DMS114 treated with DMSO at 0.1 percent for 48 hours (cell line): ENCODE results near the gene KNSTRN.

ENCODE experiments used
- DNase-seq: peaks from one replicate; lab custom pipeline; 2025; ENCODE audit not compliant: unreplicated experiment; lab: John Stamatoyannopoulos, UW

The KNSTRN gene, protein sequence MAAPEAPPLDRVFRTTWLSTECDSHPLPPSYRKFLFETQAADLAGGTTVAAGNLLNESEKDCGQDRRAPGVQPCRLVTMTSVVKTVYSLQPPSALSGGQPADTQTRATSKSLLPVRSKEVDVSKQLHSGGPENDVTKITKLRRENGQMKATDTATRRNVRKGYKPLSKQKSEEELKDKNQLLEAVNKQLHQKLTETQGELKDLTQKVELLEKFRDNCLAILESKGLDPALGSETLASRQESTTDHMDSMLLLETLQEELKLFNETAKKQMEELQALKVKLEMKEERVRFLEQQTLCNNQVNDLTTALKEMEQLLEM

GRCh38 chr15:40382580-40383456, at the start of gene KNSTRN:
Gene KNSTRN (plus strand): TSS chr15:40382721. CDS start chr15:40382836, 115 bp downstream.
- DNase-seq = peak; percentile 91

DNA sequence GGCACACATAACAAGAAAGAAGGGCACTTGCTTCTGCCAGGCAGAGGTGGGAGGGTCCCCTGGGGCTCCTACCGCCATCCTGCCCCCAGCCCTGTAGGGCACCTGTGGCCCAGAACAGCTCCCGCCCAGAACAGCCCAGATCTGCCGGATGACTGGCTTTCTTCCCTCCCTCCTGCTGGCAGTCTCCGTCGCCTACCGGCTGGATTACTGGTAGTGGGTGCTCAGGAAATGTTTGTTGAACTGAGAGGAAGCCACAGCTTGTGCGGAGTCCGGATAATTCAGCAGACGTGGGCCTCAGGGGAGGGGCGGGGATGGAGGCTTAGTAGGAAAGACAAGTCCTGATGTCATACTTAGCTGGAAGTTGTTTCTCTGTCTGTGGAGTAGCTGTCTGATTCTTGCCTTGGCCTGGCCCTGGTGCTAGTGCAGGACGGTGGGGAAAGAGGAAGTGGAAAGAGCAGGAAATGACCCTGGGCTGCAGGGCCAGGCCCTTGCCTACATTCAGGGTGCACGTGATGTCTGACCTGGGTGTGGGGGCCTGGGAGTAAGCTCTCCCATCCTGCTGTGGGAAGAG, 48.5 kb upstream of the KNSTRN start:
- DNase-seq = no peak

GRCh38 chr15:40334541-40334940, 48.0 kb upstream of the KNSTRN start:
- no peak for DNase-seq

DNA sequence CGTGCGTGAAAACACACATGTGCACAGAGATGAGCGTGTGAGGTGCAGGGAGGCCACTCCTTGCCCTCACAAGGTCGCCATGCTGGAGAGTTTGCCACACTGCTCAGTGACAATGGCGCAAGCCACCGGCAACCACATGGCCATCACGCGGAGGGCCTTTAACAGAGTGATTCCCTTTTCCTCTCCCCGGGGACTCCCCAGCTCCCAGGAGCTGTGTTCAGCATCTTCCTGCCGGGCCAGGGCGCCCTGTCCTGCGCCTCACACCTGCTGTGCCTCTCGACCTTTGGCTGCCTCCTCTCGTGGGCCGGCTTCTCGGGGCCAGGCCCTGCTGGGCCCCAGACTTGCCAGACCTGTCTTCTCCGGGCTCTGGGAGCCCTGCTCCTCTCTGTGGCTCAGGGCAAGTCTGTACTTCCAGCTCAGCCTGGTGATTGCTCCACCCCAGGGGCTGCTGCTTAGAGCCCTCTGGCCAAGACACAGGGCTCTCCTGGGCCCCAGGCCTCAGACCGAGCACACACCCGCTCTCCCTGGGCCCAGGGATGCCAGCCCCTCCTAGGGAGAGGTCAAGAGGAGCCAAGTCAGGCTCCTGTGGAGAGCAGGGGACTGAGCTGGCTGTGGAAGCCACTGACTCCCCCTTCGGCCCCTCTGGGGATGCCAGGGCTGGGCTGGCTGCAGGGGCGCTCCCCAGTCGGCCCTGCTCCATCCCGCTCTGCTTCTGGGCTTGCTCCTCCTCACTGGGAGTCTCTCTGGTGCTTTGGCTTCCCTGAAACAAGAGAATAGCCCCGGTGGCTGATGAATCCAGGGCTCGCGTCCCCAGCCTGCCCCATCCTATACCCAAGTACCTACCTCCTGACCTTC, 47.4 kb upstream of the KNSTRN start:
- no peak for DNase-seq

DNA sequence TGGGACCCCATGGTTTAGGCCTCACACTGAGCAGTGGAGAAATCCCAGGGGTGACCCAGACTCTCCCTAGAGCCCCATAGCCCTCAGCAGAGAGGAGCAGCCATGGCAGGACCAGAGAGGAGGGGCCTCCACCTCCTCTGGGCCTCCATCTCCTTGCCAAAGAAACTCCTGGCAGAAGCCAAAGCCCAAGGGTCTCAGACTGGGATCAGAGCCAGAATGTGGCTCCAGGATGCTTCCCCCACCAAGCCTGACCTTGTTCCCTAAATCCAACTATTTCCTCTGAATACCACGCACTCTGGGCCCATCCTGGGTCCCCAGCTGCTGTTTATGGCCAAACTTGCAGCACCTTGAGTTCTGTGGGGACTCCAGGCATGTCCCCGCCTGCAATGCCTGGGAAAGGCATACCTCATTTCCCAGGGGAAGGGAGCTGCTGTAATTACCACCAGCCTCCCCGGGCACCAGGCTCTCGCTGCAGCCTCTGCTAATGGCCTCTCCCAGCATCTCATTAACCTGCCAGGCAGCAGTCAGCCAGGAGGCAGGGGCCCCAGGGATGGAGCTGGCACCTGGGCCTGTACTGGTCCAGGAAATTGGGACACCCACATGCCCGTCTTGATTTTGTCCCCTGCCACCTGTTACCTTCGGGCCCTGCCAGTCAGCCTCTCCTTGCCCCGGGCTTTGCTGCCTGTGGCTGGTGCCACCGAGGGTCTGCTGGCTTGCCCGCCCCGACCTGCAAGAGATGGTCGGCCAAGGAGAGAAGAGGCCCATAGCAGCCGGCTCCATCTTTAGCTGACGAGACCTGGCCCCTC, 46.4 kb upstream of the KNSTRN start:
- DNase-seq = no peak

- DNase-seq = no peak
These were observed 45.8 kb upstream of the KNSTRN start for GRCh38 chr15:40336744-40337122.

DNA sequence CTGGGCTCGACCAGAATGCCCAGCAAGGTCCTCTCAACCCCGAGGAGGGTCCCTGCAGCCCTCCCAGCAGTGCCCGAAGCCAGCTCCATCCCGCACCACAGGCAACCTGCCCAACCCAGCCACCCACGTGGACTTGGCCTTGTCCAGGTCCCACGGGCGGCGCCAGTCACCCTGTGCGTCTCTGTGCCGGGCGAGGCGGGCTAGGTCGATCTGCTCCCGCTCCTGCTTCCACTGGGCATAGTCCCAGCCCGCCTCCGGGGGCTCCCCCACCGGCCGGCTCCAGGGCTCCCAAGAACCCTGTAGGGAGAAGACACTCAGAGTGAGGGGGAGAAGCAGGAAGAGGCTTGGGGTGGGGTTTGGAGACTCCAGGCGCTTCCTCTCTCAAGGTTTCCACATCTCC, 44.9 kb upstream of the KNSTRN start:
- DNase-seq = no peak

DNA sequence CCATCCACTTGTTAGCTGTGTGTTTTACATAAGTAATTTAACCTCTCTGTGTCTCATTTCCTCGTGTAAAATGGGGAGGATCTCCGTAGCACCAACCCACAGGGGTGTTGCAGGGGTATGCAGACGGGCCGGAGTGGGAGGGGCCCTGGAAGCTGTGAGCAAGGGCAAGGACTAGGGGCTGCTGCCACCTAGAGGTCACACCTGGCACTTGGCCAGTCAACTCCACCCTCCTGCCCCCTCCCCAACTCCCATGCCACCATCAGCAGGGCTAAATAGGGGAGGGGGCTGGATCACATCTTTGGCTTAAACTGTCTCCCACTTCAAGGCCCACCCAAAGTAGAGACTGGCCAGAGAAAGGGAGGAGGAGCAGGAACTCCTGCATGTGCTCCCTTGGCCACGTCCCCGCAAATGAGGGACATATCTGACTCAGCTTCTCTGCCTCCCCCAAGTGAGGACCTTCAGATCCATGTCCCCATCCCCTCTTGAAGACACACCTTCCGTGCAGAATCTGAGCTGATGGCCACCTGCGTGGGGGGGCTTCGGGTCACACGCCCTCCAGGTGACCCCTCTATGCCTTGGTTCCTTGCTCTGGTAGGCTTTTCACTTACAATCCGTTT, 44.4 kb upstream of the KNSTRN start:
- DNase-seq = peak; percentile 63

DNA sequence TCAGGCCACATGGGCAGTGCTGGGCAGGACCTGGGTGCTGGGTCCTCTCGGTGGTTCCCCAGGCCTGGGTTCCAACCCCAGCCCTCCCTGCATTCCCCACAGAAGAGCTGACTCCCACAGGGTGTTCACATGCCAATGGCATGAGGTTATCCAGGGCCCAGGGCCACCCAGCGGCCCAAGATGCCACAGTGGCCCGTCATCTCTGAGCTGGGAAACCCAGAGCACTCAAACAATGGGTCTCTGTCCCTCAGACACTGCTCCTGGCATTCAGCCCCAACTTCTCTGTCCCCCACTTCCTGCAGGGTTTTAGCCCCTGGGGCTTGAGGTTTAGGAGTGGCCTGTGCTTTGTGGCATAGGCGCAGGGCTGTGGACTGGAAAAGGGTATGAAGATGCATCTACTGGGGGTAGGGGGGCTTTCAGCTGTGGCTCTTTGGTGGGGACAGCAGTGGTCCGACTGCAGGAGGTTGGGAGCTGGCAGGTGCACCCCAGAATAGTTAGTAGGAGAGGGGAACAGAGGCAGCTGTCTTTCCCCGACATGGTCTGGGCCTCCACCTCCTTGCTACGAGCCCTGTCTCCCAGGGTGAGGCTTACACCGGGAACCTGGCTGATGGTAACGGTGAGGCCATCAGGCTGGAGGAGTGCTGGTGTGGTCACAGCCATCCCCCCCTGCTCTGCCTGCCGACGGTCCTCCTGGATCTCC, 43.5 kb upstream of the KNSTRN start:
- no peak for DNase-seq

- DNase-seq = no peak
These were observed 42.9 kb upstream of the KNSTRN start for GRCh38 chr15:40339621-40339945.

DNA sequence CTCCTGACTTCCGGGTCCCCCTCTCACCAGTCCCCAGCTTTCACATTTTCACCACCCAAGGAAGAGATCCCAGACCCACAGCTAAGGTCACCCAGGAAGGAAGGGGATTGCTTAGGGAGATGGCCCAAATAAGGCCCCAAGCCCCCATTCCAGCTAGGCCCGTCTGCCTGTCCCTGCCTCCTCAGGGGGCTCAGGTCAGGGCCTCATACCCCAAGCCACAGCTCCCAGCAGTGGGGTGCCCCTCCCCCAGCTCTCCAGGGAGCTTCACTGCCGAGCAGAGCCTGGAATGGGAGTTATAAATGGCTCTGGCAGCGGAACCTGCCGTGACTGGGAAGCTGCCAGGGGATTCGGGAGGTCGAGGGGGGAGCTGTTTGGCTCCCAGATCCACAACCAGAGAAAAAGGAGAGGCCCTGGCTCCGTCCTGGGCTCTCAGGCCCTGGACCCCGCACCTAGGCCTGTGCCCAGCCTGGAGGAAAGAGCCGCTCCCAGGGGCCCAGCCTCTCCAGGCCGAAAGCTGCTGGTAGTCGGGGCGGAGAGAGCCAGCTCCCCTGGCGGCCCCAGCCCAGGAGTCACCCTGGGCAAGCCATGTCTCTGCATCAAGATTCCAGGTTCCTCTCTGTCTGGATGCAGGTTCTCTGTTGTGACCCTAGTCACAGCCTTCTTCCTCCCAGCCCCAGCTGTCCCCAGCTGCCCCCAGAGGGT, 42.3 kb upstream of the KNSTRN start:
- no peak for DNase-seq

DNA sequence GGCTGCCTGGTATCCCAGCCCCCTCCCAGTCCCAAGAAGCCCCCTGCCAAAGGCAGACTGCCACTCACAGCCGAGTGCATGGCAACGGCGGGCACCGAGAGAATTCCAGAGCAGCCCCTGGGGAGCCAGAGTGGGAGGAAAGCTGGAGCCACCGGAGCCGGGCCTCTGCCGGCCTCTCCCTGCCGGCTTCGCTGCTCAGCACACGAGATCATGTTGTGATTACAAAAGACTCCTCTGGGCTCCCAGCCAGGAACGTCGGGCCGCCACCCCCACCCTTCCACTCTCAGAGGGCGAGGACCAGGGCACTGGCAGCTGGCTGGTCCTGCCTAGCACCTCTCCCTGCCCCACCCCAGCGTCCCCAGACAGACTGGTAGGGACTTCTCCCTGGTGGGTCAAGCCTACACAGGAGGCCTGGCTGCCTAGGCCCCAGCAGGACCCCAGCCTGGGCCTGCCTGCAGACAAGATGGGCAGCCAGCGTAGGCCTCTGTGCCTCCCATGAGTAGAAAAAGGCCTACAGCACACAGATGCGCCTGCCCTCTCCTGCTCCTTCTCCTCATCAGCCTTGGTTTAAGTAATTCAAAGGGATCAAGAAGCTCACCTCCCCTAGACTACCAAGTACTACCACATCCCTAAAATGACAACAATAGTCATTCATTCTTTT, 41.7 kb upstream of the KNSTRN start, which contains the start of gene CCDC9B:
Gene CCDC9B (minus strand): TSS at position 200 of the 661 bp plus-strand sequence. CDS start 120 bp downstream, at position 80.
- DNase-seq = no peak

- no peak for DNase-seq
These were observed 39.9 kb upstream of the KNSTRN start for GRCh38 chr15:40342416-40343320.

DNA sequence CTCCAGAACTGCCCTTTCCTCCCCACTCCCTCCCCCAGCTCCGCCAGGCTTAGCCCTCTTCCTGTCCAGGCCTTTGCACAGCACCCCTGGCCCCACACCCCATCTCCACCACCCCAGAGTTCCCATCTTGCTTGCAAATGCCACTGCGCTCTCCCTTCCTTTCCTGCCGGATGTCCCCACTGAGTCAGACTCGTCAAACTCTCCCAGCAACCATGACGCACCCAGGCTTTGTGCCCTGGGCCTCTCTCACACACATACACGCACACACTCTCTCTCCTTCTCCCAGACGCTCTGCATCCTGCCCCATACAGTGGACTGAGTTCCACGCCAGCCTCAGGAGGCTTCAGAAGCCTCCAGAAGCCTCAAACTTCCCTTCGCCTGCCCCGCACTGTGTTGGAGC, 39.0 kb upstream of the KNSTRN start:
- DNase-seq = no peak

DNA sequence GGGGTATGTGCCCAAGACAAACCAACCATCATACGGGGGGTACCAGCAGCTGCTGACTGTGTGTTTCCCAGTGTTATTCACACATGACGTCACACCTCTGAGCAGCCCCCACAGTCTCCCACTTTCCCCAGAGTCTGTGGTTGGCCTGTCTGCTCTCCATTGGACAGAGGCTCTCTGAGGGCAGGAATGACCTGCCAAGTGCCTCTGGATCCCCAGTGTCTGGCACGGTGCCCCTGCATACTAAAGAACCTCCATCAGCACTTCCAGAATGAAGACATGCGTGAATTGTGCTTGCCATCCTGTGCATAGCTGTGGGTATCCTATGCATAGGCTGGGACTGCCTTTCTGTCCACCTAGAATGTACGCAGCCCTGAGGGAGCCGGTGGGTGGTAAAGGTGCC, 38.3 kb upstream of the KNSTRN start:
- no peak for DNase-seq

- peak; percentile 58 for DNase-seq
These were observed 37.8 kb upstream of the KNSTRN start for GRCh38 chr15:40344631-40345120.
